HUES6 (cell line): Measurements from ENCODE around the gene TBC1D22A.

ENCODE experiments used
- H3K27ac ChIP-seq: 2 replicates; pipeline ENCODE4 v1.7.0; 2013; ENCODE audit warnings: low read depth, mild to moderate bottlenecking, low read length, inconsistent platforms
- H3K27me3 ChIP-seq: 2 replicates; pipeline ENCODE4 v1.6.1; 2013; ENCODE audit warnings: low read length; ENCODE audit not compliant: control insufficient read depth, insufficient read depth
- H3K36me3 ChIP-seq: 2 replicates; pipeline ENCODE4 v1.6.1; 2013; ENCODE audit warnings: low read length; ENCODE audit not compliant: control insufficient read depth, insufficient read depth
- H3K4me1 ChIP-seq: 2 replicates; pipeline ENCODE4 v1.6.1; 2013; ENCODE audit warnings: low read length; ENCODE audit not compliant: control insufficient read depth, insufficient read depth
- H3K4me3 ChIP-seq: 2 replicates; pipeline ENCODE4 v1.5.1; 2013; ENCODE audit warnings: low read depth, low read length
- H3K9ac ChIP-seq: one replicate; pipeline ENCODE4 v1.6.1; 2013; ENCODE audit warnings: mild to moderate bottlenecking, low read length
- H3K9me3 ChIP-seq: 2 replicates; pipeline ENCODE4 v1.6.1; 2013; ENCODE audit warnings: low read depth, low read length; ENCODE audit not compliant: control insufficient read depth, insufficient read depth

The TBC1D22A gene

GRCh38 chr22:46762238-46763050 is at the start of gene TBC1D22A:
TSS of gene TBC1D22A (plus strand) at chr22:46762650. CDS start at chr22:46762787, 137 bp downstream.
- Histone ChIP-seq H3K27ac (peak within 1 kb of the TSS; percentile 97), H3K27me3 (no peaks in the 10 kb centered on the region), H3K9ac (peak within 1 kb of the TSS; percentile 98), H3K36me3 (peaks cover 18% of the 10 kb centered on the region), H3K9me3 (peaks cover under 1% of the 10 kb centered on the region; the same call in 1 of the 2 replicates), H3K4me1 (peaks cover 8% of the 10 kb centered on the region; the same call in 1 of the 2 replicates), H3K4me3 (peak within 1 kb of the TSS; percentile 98)

- Histone ChIP-seq H3K36me3 (peaks cover 51% of the 10 kb centered on the region), H3K27me3 (no peaks in the 10 kb centered on the region)
Measured at GRCh38 chr22:46714550-46714949, 47.9 kb upstream of the TBC1D22A start.

GRCh38 chr22:46719921-46720320 is 42.5 kb upstream of the TBC1D22A start:
- H3K9me3 ChIP-seq: no peaks in the 10 kb centered on the region
- H3K27me3 ChIP-seq: no peaks in the 10 kb centered on the region
- H3K27ac ChIP-seq: no peak overlapping the region
- H3K36me3 ChIP-seq: peaks cover 36% of the 10 kb centered on the region
- H3K9ac ChIP-seq: no peak overlapping the region
- H3K4me3 ChIP-seq: no peak overlapping the region
- no peaks in the 10 kb centered on the region for H3K4me1 ChIP-seq

More at GRCh38 chr22:46714550-46714949, 47.9 kb upstream of the TBC1D22A start:
- H3K4me3 ChIP-seq: no peak overlapping the region
- no peaks in the 10 kb centered on the region for H3K4me1 ChIP-seq
- no peak overlapping the region for H3K9ac ChIP-seq
- no peaks in the 10 kb centered on the region for H3K9me3 ChIP-seq
- no peak overlapping the region for H3K27ac ChIP-seq

- no peak overlapping the region for H3K27ac ChIP-seq
- H3K36me3 ChIP-seq: peaks cover 44% of the 10 kb centered on the region
Measured at GRCh38 chr22:46721501-46722085, 40.9 kb upstream of the TBC1D22A start.

GRCh38 chr22:46723882-46724281 is 38.6 kb upstream of the TBC1D22A start:
- Histone ChIP-seq H3K4me3 (no peak overlapping the region), H3K9me3 (no peaks in the 10 kb centered on the region), H3K27me3 (no peaks in the 10 kb centered on the region), H3K9ac (no peak overlapping the region), H3K27ac (no peak overlapping the region), H3K36me3 (peaks cover 24% of the 10 kb centered on the region), H3K4me1 (no peaks in the 10 kb centered on the region)

More at GRCh38 chr22:46721501-46722085, 40.9 kb upstream of the TBC1D22A start:
- no peaks in the 10 kb centered on the region for H3K27me3 ChIP-seq
- no peaks in the 10 kb centered on the region for H3K9me3 ChIP-seq
- H3K4me1 ChIP-seq: no peaks in the 10 kb centered on the region
- no peak overlapping the region for H3K9ac ChIP-seq
- no peak overlapping the region for H3K4me3 ChIP-seq

- no peak overlapping the region for H3K4me3 ChIP-seq
- H3K9me3 ChIP-seq: no peaks in the 10 kb centered on the region
- no peak overlapping the region for H3K9ac ChIP-seq
- no peak overlapping the region for H3K27ac ChIP-seq
- no peaks in the 10 kb centered on the region for H3K27me3 ChIP-seq
- H3K36me3 ChIP-seq: peaks cover 13% of the 10 kb centered on the region
- H3K4me1 ChIP-seq: no peaks in the 10 kb centered on the region
Measured at GRCh38 chr22:46725096-46725495, 37.4 kb upstream of the TBC1D22A start.

GRCh38 chr22:46726066-46726985 is 36.1 kb upstream of the TBC1D22A start:
- peaks cover 3% of the 10 kb centered on the region for H3K4me1 ChIP-seq

GRCh38 chr22:46726986-46727317 is 35.5 kb upstream of the TBC1D22A start:
- Histone ChIP-seq H3K9ac (no peak overlapping the region), H3K36me3 (peaks cover 10% of the 10 kb centered on the region; the same call in 1 of the 2 replicates), H3K4me3 (no peak overlapping the region), H3K4me1 (peaks cover 10% of the 10 kb centered on the region), H3K27me3 (no peaks in the 10 kb centered on the region), H3K27ac (no peak overlapping the region), H3K9me3 (no peaks in the 10 kb centered on the region)

More at GRCh38 chr22:46726066-46726985, 36.1 kb upstream of the TBC1D22A start:
- no peak overlapping the region for H3K4me3 ChIP-seq
- H3K9ac ChIP-seq: no peak overlapping the region
- no peaks in the 10 kb centered on the region for H3K9me3 ChIP-seq
- H3K36me3 ChIP-seq: peaks cover 13% of the 10 kb centered on the region; the same call in 1 of the 2 replicates
- H3K27me3 ChIP-seq: no peaks in the 10 kb centered on the region
- H3K27ac ChIP-seq: no peak overlapping the region

GRCh38 chr22:46727813-46728364 is 34.6 kb upstream of the TBC1D22A start:
- Histone ChIP-seq H3K36me3 (peaks cover 10% of the 10 kb centered on the region; the same call in 1 of the 2 replicates), H3K9me3 (no peaks in the 10 kb centered on the region), H3K27me3 (no peaks in the 10 kb centered on the region), H3K4me1 (peaks cover 13% of the 10 kb centered on the region), H3K9ac (no peak overlapping the region), H3K4me3 (no peak overlapping the region), H3K27ac (no peak overlapping the region)

- no peaks in the 10 kb centered on the region for H3K9me3 ChIP-seq
- H3K27ac ChIP-seq: no peak overlapping the region
- no peaks in the 10 kb centered on the region for H3K27me3 ChIP-seq
- peaks cover 10% of the 10 kb centered on the region; the same call in 1 of the 2 replicates for H3K36me3 ChIP-seq
- H3K9ac ChIP-seq: no peak overlapping the region
- peaks cover 13% of the 10 kb centered on the region for H3K4me1 ChIP-seq
- H3K4me3 ChIP-seq: no peak overlapping the region
Measured at GRCh38 chr22:46728470-46728869, 34.0 kb upstream of the TBC1D22A start.
